Measurements from ENCODE around the gene CYFIP1.

GRCh38 chr15:22979238-22980188, 655 bp downstream of the CYFIP1 start:
- TF ChIP-seq EP300 (IDR thresholded peaks at IDR 0.05), result no peak
- TF ChIP-seq CTCF (IDR thresholded peaks at IDR 0.05), result no peak
- no peak for TF ChIP-seq POLR2A (IDR thresholded peaks at IDR 0.05; ENCODE audit: low read length)
- no peak for TF ChIP-seq RCOR1 (IDR thresholded peaks at IDR 0.05; ENCODE audit: low read depth, low read length)
- no peak for TF ChIP-seq POLR2AphosphoS2 (conservative IDR thresholded peaks at IDR 0.05; ENCODE audit: low read length)
- TF ChIP-seq BHLHE40 (IDR thresholded peaks at IDR 0.05; ENCODE audit: low read depth, low read length), result no peak
- no peak for TF ChIP-seq MAFK (IDR thresholded peaks at IDR 0.05; ENCODE audit: partially characterized antibody)
